ENCODE data around the gene RPN2. TPM values are rescaled to one million over a fixed set of nuclear protein-coding genes. Genes with fewer than 3 reads are reported as not detected.

RPN2 gene
- total RNA-seq, 1 experiment from 2014 or later, result 234 TPM

- no peaks in the 10 kb centered on the region for H3K36me3 Mint-ChIP-seq (ENCODE audit: insufficient read depth in 1 of 3, low read depth in 3 of 3)
- H3K9ac ChIP-seq (ENCODE audit: extremely low read depth, insufficient read length, low read length), result no peak overlapping the region
- H4K91ac ChIP-seq (ENCODE audit: insufficient read length, low read depth, low read length), result no peak overlapping the region
- peak overlapping the region; percentile 63; the same call in 1 of the 2 replicates for H3K14ac ChIP-seq (ENCODE audit: insufficient read depth, low read length)
- H3T11ph ChIP-seq (ENCODE audit: low read length), result no peak overlapping the region
- H2BK15ac ChIP-seq (ENCODE audit: low read depth, low read length), result no peak overlapping the region
- peaks cover 0 to 2% of the 10 kb centered on the region in 2 experiments; a peak in 3 of 5 replicates for H3K9me3 Mint-ChIP-seq
- no peaks in the 10 kb centered on the region for H3K79me2 ChIP-seq (ENCODE audit: insufficient read depth, low read length)
- no peak overlapping the region for H3K4ac ChIP-seq (ENCODE audit: low read depth, low read length)
- H4K20me1 ChIP-seq (ENCODE audit: control insufficient read depth, insufficient read depth, insufficient read length), result no peaks in the 10 kb centered on the region
- H2BK120ac ChIP-seq (ENCODE audit: low read depth, low read length, poor library complexity, severe bottlenecking), result no peak overlapping the region
- H4K5ac ChIP-seq (ENCODE audit: insufficient read length, low read depth, low read length), result no peak overlapping the region
- H3K18ac ChIP-seq (ENCODE audit: insufficient read length, low read depth, low read length), result peak overlapping the region; percentile 41
- no peaks in the 10 kb centered on the region for H3K27me3 Mint-ChIP-seq (ENCODE audit: low read depth)
- H3K4me3 Mint-ChIP-seq, result peak overlapping the region; percentile 56 to 57; a peak in 4 of 5 replicates
- no peak overlapping the region for H2BK5ac ChIP-seq (ENCODE audit: insufficient read length, low read length)
- H3K79me1 ChIP-seq (ENCODE audit: insufficient read depth, low read depth, low read length, poor library complexity, severe bottlenecking), result no peaks in the 10 kb centered on the region
- no peak overlapping the region for H3K27ac ChIP-seq (ENCODE audit: insufficient read length, low read depth, low read length)
- H3K23ac ChIP-seq (ENCODE audit: insufficient read length, low read depth, low read length), result no peak overlapping the region
- H3K27ac Mint-ChIP-seq, result peak overlapping the region; percentile 96 to 99 (median 98)
- no peaks in the 10 kb centered on the region for H3K27me3 ChIP-seq (ENCODE audit: insufficient read depth, low read length)
- H2BK20ac ChIP-seq (ENCODE audit: low read depth, low read length, poor library complexity, severe bottlenecking), result no peak overlapping the region
- DNase-seq, result peak; percentile 66
- H2AK5ac ChIP-seq (ENCODE audit: insufficient read length, low read length), result no peak overlapping the region
- H2BK12ac ChIP-seq (ENCODE audit: insufficient read length, low read depth, low read length), result no peak overlapping the region
- no peak overlapping the region for H2AFZ ChIP-seq (ENCODE audit: low read length)
- WGBS (ENCODE audit: extremely low coverage, insufficient read length, low lambda C conversion rate), result no CpG with 5 or more reads among the region's 15 CpGs
- H3K4me1 ChIP-seq (ENCODE audit: insufficient read depth, low read length), result no peaks in the 10 kb centered on the region
- H3K23me2 ChIP-seq (ENCODE audit: insufficient read length, low read depth, low read length, poor library complexity, severe bottlenecking), result no peaks in the 10 kb centered on the region
- no peak overlapping the region for H3K4me2 ChIP-seq (ENCODE audit: insufficient read depth, insufficient read length, low read length)
- H3K56ac ChIP-seq (ENCODE audit: insufficient read length, low read depth, low read length), result no peak overlapping the region
- no peak for TF ChIP-seq CTCF (conservative IDR thresholded peaks at IDR 0.05)
- H3K9me3 ChIP-seq (ENCODE audit: control insufficient read depth, low read depth, low read length), result no peaks in the 10 kb centered on the region
- H3K4me1 Mint-ChIP-seq, result peaks cover 29 to 36% of the 10 kb centered on the region in 2 experiments
- no peak overlapping the region for H4K8ac ChIP-seq (replicated peaks; ENCODE audit: insufficient read length, low read depth, low read length)
These were observed 88.7 kb downstream of the RPN2 start for GRCh38 chr20:37267667-37268313.
